Epithelial cell of esophagus (primary cell): ENCODE data around the gene LANCL1.
A peak's percentile ranks its signal among the peaks of the same experiment; 100 is the strongest.

Experiments used
- DNase-seq: peaks from one replicate; pipeline ENCODE4 v3.0.0; 2010; ENCODE audit warnings: low read depth
- H3K4me3 ChIP-seq: 2 replicates; pipeline ENCODE4 v1.5.1; 2011; ENCODE audit warnings: mild to moderate bottlenecking, low read length, control low read depth
- TF ChIP-seq, protein P1 (sequence below): IDR thresholded peaks from 2 replicates; pipeline ENCODE4 v1.5.1; 2011; ENCODE audit warnings: low read depth, mild to moderate bottlenecking, low read length, control low read depth, inconsistent platforms; ENCODE audit not compliant: insufficient read depth; ENCODE audit errors: missing control alignments

LANCL1 gene

DNA sequence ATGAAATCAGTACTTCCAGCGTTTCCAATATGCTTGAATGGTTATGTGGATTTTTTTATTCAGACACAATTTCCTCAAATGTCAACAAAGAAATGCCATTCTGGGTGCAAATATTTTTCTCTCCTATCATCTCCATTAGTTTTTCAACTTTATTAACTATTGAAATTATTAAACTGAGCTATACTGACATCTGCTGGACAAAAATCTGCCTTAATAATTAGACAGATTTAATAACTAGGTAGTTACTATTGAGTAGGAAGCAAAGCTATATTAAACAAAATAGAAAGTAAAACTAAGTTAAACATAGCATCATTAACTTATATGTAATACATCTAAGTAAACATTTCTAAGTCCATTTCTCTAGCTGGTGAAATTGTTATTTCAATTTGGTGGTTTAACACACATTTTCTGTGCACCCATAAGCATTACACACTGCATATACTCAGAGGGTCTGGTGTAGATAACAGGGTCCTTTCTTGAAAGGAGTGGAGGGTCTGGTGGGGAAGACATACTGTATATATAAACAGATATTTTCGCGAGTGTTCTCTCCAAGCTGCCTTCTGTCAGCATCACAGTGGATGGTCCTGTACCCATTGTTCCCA, 77.0 kb downstream of the LANCL1 start:
- DNase-seq: peak; percentile 33
- TF ChIP-seq, protein P1, sequence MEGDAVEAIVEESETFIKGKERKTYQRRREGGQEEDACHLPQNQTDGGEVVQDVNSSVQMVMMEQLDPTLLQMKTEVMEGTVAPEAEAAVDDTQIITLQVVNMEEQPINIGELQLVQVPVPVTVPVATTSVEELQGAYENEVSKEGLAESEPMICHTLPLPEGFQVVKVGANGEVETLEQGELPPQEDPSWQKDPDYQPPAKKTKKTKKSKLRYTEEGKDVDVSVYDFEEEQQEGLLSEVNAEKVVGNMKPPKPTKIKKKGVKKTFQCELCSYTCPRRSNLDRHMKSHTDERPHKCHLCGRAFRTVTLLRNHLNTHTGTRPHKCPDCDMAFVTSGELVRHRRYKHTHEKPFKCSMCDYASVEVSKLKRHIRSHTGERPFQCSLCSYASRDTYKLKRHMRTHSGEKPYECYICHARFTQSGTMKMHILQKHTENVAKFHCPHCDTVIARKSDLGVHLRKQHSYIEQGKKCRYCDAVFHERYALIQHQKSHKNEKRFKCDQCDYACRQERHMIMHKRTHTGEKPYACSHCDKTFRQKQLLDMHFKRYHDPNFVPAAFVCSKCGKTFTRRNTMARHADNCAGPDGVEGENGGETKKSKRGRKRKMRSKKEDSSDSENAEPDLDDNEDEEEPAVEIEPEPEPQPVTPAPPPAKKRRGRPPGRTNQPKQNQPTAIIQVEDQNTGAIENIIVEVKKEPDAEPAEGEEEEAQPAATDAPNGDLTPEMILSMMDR: peak; percentile 11
- H3K4me3 ChIP-seq: no peak overlapping the region

DNA sequence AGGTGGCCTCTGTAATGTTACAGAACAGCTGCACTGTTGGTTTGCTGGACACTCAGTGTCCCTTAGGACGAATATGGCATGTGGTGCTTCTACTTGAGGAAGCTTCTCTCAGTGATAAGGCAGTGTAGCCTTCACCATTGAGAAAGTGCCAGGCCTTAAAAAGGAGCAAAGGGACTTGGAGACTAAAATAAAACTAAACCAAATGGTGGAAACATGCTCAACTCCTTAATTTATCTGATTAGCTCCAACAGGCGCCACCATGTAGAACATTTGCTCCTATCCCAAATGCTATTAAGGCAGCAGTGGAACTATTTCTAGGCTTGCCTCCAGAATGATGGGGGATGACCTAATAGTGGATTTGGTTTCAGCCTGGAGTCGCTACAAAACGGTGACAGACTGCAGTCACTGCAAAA, 84.1 kb downstream of the LANCL1 start:
- DNase-seq: no peak
- TF ChIP-seq, protein P1: no peak
- no peak overlapping the region for H3K4me3 ChIP-seq

DNA sequence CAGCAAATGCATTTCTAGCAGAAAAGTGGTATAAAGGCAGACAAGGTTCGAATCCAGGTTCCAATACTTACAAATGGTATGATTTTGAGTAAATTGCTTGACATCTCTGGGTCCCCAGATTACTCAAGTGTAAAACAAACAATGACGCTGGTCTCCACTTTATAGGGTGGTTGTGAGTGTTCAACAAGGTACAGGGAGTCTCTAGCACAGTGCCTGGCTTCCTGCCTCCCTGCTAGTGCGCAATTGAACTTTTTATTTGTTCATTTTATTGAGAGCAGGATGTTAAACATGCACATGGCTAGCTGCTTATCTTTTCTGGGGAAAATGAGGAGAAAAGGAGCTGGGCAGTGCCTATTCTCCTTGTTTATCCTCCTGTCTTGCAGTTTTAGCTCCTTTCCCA, 86.7 kb downstream of the LANCL1 start:
- H3K4me3 ChIP-seq: no peak overlapping the region
- TF ChIP-seq, protein P1: no peak
- no peak for DNase-seq

DNA sequence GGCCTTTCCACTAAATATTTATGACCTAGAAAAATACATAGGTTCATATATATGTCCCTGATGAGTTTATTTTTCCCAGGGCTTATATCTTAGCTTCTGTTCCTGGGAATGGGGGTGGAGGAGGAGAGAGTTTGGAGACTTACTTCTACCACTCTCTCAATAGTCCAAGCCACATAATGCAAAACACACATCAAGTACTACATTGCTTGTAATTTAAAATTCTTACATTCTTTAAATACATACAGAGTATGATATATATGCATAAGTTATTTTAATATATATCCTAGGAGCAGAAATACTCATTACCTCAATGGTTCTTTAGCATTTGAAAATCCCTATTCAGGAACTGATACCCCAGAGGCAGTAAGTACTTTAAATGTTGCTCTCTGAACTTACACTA, 88.4 kb downstream of the LANCL1 start:
- TF ChIP-seq, protein P1: no peak
- DNase-seq: no peak
- H3K4me3 ChIP-seq: no peak overlapping the region

DNA sequence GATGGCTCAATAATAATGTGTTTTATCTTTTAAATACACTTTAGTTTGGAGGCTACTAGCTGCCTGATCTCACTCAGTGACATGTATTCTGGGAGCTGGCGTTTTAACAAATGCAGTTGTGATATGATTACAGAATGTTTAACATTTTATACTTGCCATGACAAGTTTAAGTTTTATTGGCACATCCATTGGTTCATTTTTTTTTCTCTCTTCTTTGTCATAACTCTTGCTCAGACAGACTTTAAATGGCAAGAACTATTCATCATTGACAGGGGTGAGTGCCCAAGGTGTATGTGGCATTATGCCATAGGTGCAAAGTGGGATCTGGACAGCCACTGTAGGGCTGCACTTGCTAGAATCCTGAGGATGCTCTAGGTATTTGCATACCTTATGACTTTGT, 89.5 kb downstream of the LANCL1 start:
- no peak overlapping the region for H3K4me3 ChIP-seq
- peak; percentile 61 for DNase-seq
- TF ChIP-seq, protein P1: no peak
